Upper lobe of left lung (tissue), 6 donors: ENCODE measurements around the gene RNF144B. TPM values are rescaled to one million over a fixed set of nuclear protein-coding genes. Genes with fewer than 3 reads are reported as not detected.
"Not testable (repeated sequence)": the region's sequence is repeated elsewhere in the genome, so short reads cannot be mapped to it uniquely, and the experiment has no call there.

ENCODE experiments used
- ATAC-seq, 2 donors: fragments of 200-7000 bp; cut with Tn5 transposase; one replicate each; pipeline ENCODE4 v1.9.1; 2022; ENCODE audit warnings: mild to moderate bottlenecking in 2 of 2, moderate library complexity in 2 of 2; ENCODE audit not compliant: low FRiP score in 2 of 2
- DNase-seq, 2 donors: peaks; one replicate each; pipeline ENCODE4 v3.0.0-alpha.2; 2019 to 2020
- H3K27ac ChIP-seq, 4 donors: fragments of 200-600 bp; sonication (generic); one replicate each; pipeline ENCODE4 v1.5.1; 2016 to 2019
- H3K27me3 ChIP-seq, 4 donors: fragments of 200-600 bp; sonication (generic); one replicate each; pipeline ENCODE4 v1.5.1; 2017 to 2019
- H3K36me3 ChIP-seq, 4 donors: fragments of 200-600 bp; sonication (generic); one replicate each; pipeline ENCODE4 v1.5.1; 2016 to 2019
- H3K4me1 ChIP-seq, 4 donors: fragments of 200-600 bp; sonication (generic); one replicate each; pipeline ENCODE4 v1.5.1; 2018 to 2019
- H3K4me3 ChIP-seq, 4 donors: fragments of 200-600 bp; sonication (generic); one replicate each; pipeline ENCODE4 v1.5.1; 2017 to 2019; ENCODE audit warnings: mild to moderate bottlenecking in 2 of 4, moderate library complexity in 1 of 4
- H3K9me3 ChIP-seq, 4 donors: fragments of 200-600 bp; sonication (generic); one replicate each; pipeline ENCODE4 v1.5.1; 2018 to 2019
- CTCF ChIP-seq, 6 experiments: fragments of 450-650 bp in 4 of 6; fragments of 200-600 bp in 2 of 6; sonication (generic) in 2 of 6; IDR thresholded peaks; one replicate each; pipeline ENCODE4 v1.5.1; 2016 to 2019; ENCODE audit warnings: antibody characterized with exemption in 6 of 6
- EP300 ChIP-seq, 4 donors: sonication (generic); formaldehyde crosslinking; IDR thresholded peaks; one replicate each; pipeline ENCODE4 v1.5.1; 2017; ENCODE audit warnings: antibody characterized with exemption in 4 of 4, control low read depth in 2 of 4
- POLR2A ChIP-seq, 4 donors: fragments of 450-650 bp; IDR thresholded peaks; one replicate each; pipeline ENCODE4 v1.5.1; 2016 to 2017; ENCODE audit warnings: antibody characterized with exemption in 4 of 4, mild to moderate bottlenecking in 2 of 4
- POLR2AphosphoS5 ChIP-seq, 2 donors: sonication (generic); formaldehyde crosslinking; IDR thresholded peaks; one replicate each; pipeline ENCODE4 v1.5.1; 2017; ENCODE audit warnings: antibody characterized with exemption in 2 of 2
- WGBS, 2 donors: methylation state at CpG; one replicate each; pipeline ENCODE4 v1.1.5; 2017 to 2018; 5-methylcytosine and 5-hydroxymethylcytosine counted together
- total RNA-seq, 6 donors: library from RNA; depleted of rRNA in 4 of 6; stranded (reverse); fragments of >200 nt in 4 of 6; gene quantifications; one replicate each; pipeline versions ENCODE4 v1.1.0 to v1.2.1, GENCODE V29; 2016 to 2021
- donor health status: DM: no; HTN: no; CAD: no; lungs with moderate emphysema.
- donor health status: DM: no; HTN: yes; CAD: no; lungs with severe emphysema.

Gene RNF144B
- total RNA-seq, 6 donors from 2014 or later, result 46.1 to 105 (median 55.8) TPM

- no peak for DNase-seq
- ATAC-seq, result no peak
- Histone ChIP-seq H3K4me3 (no peak overlapping the region), H3K9me3 (no peaks in the 10 kb centered on the region), H3K36me3 (no peaks in the 10 kb centered on the region), H3K27me3 (no peaks in the 10 kb centered on the region), H3K27ac (peak overlapping the region in 1 of 4 donors; percentile 11), H3K4me1 (peaks cover 9 to 38% (median 28%) of the 10 kb centered on the region in 4 donors)
- whole genome bisulfite sequencing, 2 donors, result 88 to 91% methylated on average over 2 of the region's 2 CpGs
- no peak for TF ChIP-seq POLR2A (IDR thresholded peaks at IDR 0.05)
- TF ChIP-seq EP300 (IDR thresholded peaks at IDR 0.05), result no peak
- TF ChIP-seq POLR2AphosphoS5 (IDR thresholded peaks at IDR 0.05), result no peak
- no peak for TF ChIP-seq CTCF (IDR thresholded peaks at IDR 0.05)
Observed at GRCh38 chr6:18446771-18447170, 59.6 kb downstream of the RNF144B start.

- H3K36me3 ChIP-seq, result no peaks in the 10 kb centered on the region
- H3K9me3 ChIP-seq, result no peaks in the 10 kb centered on the region
- ATAC-seq (no peak), DNase-seq (no peak)
- H3K4me3 ChIP-seq, result no peak overlapping the region
- peak overlapping the region in 1 of 4 donors; percentile 7 for H3K27ac ChIP-seq
- peaks cover 12 to 41% (median 29%) of the 10 kb centered on the region in 4 donors for H3K4me1 ChIP-seq
- no peaks in the 10 kb centered on the region for H3K27me3 ChIP-seq
- 71 to 79% methylated on average over 2 of the region's 2 CpGs for WGBS, 2 donors
- TF ChIP-seq EP300 (IDR thresholded peaks at IDR 0.05) (no peak), POLR2A (IDR thresholded peaks at IDR 0.05) (no peak), POLR2AphosphoS5 (IDR thresholded peaks at IDR 0.05) (no peak), CTCF (IDR thresholded peaks at IDR 0.05) (no peak)
Observed at GRCh38 chr6:18447552-18447951, 60.4 kb downstream of the RNF144B start.

GRCh38 chr6:18451756-18452155 is 64.6 kb downstream of the RNF144B start:
- H3K27me3 ChIP-seq, result no peaks in the 10 kb centered on the region
- H3K4me3 ChIP-seq, result no peak overlapping the region
- H3K27ac ChIP-seq, result peak overlapping the region in 1 of 4 donors; percentile 15
- WGBS, 2 donors, result 78 to 83% methylated on average over 2 of the region's 2 CpGs
- TF ChIP-seq CTCF (IDR thresholded peaks at IDR 0.05), result no peak
- no peak for TF ChIP-seq POLR2A (IDR thresholded peaks at IDR 0.05)
- TF ChIP-seq EP300 (IDR thresholded peaks at IDR 0.05), result no peak
- no peak for TF ChIP-seq POLR2AphosphoS5 (IDR thresholded peaks at IDR 0.05)
- DNase-seq (no peak), ATAC-seq (no peak)
- peaks cover 6 to 29% (median 13%) of the 10 kb centered on the region in 4 donors for H3K4me1 ChIP-seq
- no peaks in the 10 kb centered on the region for H3K9me3 ChIP-seq
- H3K36me3 ChIP-seq, result no peaks in the 10 kb centered on the region

GRCh38 chr6:18454446-18454845 is 67.3 kb downstream of the RNF144B start:
- H3K27ac ChIP-seq, result no peak overlapping the region
- H3K4me3 ChIP-seq, result no peak overlapping the region
- H3K27me3 ChIP-seq, result no peaks in the 10 kb centered on the region
- no peak for ATAC-seq
- no peaks in the 10 kb centered on the region for H3K9me3 ChIP-seq
- no peak for DNase-seq
- WGBS, 2 donors, result 71 to 72% methylated on average over 4 of the region's 4 CpGs
- TF ChIP-seq POLR2A (IDR thresholded peaks at IDR 0.05) (no peak), EP300 (IDR thresholded peaks at IDR 0.05) (no peak)
- H3K4me1 ChIP-seq, result peaks cover 6 to 14% (median 9%) of the 10 kb centered on the region in 4 donors
- H3K36me3 ChIP-seq, result peaks cover 0 to 22% (median 6%) of the 10 kb centered on the region in 4 donors

GRCh38 chr6:18457065-18457737 is 70.1 kb downstream of the RNF144B start:
- peak overlapping the region in 1 of 4 donors; percentile 7 for H3K27ac ChIP-seq

GRCh38 chr6:18458086-18458485 is 70.9 kb downstream of the RNF144B start:
- peaks cover 1 to 53% (median 24%) of the 10 kb centered on the region in 4 donors for H3K36me3 ChIP-seq
- H3K4me1 ChIP-seq, DNase-seq, H3K27ac ChIP-seq, H3K27me3 ChIP-seq, ATAC-seq, H3K4me3 ChIP-seq, H3K9me3 ChIP-seq: not testable (repeated sequence)
- 88 to 91% methylated on average over 6 of the region's 6 CpGs for WGBS, 2 donors

More at GRCh38 chr6:18457065-18457737, 70.1 kb downstream of the RNF144B start:
- TF ChIP-seq CTCF (IDR thresholded peaks at IDR 0.05), result no peak
- no peak for TF ChIP-seq POLR2AphosphoS5 (IDR thresholded peaks at IDR 0.05)
- no peak for TF ChIP-seq EP300 (IDR thresholded peaks at IDR 0.05)
- Histone ChIP-seq H3K27me3 (no peaks in the 10 kb centered on the region), H3K9me3 (no peaks in the 10 kb centered on the region), H3K4me1 (peaks cover 0 to 5% (median 0%) of the 10 kb centered on the region in 4 donors), H3K36me3 (peaks cover 0 to 45% (median 20%) of the 10 kb centered on the region in 4 donors), H3K4me3 (no peak overlapping the region)
- ATAC-seq, result no peak
- WGBS, 2 donors, result 68 to 69% methylated on average over 10 of the region's 10 CpGs
- DNase-seq, result no peak
